Heart left ventricle (tissue), 13 donors: ENCODE data around the gene GRIP2.

Source experiments
- POLR2A ChIP-seq, 2 donors: fragments of 450-650 bp; IDR thresholded peaks; one replicate each; pipeline ENCODE4 v1.6.1; 2017; ENCODE audit warnings: antibody characterized with exemption in 2 of 2, mild to moderate bottlenecking in 2 of 2, moderate library complexity in 2 of 2
- TF ChIP-seq, protein P1 (sequence below), 12 donors: fragments of 200-600 bp; sonication (generic) in 4 of 12; IDR thresholded peaks; one replicate each; pipeline versions ENCODE4 v1.5.0 to v1.8.0; 2018 to 2022; ENCODE audit warnings: antibody characterized with exemption in 12 of 12, mild to moderate bottlenecking in 5 of 12
- donor health status: ischemic (EF 13 %, LVEDD 7.1; RV severe dilation, severe dysfunction).
- donor health status: DM: no; HTN: yes; CAD: no.
- donor health status: DM: no; HTN: no; CAD: no.
- donor health status: ischemic (EF 25% LVEDD 6.9; RV normal size, moderate dysfunction).
- donor health status: ischemic (EF 25% LVEDD 5.7; RV mildly dilated, moderate dysfunction).
- donor health status: ischemic (EF 35%, LVEDD 5.7; RV mildly dilated, moderate dysfunction).
- donor health status: nonischemic (EF 11% LVEDD 7.7; RV severe dilation, severe dysfunction).
- donor health status: DM: yes; HTN: yes; CAD: no.
- donor health status: PGD.
- donor health status: ischemic (EF 29% LVEDD 5.4; RV normal size, mild dysfunction).
- donor health status: nonischemic (EF 23%, LVEDD 6.1; RV moderate dilation, normal function).

- TF ChIP-seq, protein P1, sequence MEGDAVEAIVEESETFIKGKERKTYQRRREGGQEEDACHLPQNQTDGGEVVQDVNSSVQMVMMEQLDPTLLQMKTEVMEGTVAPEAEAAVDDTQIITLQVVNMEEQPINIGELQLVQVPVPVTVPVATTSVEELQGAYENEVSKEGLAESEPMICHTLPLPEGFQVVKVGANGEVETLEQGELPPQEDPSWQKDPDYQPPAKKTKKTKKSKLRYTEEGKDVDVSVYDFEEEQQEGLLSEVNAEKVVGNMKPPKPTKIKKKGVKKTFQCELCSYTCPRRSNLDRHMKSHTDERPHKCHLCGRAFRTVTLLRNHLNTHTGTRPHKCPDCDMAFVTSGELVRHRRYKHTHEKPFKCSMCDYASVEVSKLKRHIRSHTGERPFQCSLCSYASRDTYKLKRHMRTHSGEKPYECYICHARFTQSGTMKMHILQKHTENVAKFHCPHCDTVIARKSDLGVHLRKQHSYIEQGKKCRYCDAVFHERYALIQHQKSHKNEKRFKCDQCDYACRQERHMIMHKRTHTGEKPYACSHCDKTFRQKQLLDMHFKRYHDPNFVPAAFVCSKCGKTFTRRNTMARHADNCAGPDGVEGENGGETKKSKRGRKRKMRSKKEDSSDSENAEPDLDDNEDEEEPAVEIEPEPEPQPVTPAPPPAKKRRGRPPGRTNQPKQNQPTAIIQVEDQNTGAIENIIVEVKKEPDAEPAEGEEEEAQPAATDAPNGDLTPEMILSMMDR (IDR thresholded peaks at IDR 0.05) = no peak
- no peak for TF ChIP-seq POLR2A (IDR thresholded peaks at IDR 0.05)
Measured at GRCh38 chr3:14560110-14560509, 20.0 kb upstream of the GRIP2 start.
